Measurements from ENCODE around the gene BBS4. TPM values are rescaled to one million over a fixed set of nuclear protein-coding genes. Genes with fewer than 3 reads are reported as not detected.

BBS4 gene
- total RNA-seq, 4 donors from 2014 or later, result 6.8 to 38.5 (median 22.2) TPM

- Histone ChIP-seq H3K4me1 (no peaks in the 10 kb centered on the region), H3K4me3 (peak overlapping the region; percentile 70 to 76), H3K27ac (peak overlapping the region; percentile 75 to 87), H3K27me3 (no peaks in the 10 kb centered on the region), H3K9me3 (no peaks in the 10 kb centered on the region), H3K36me3 (no peaks in the 10 kb centered on the region)
- no peak for DNase-seq
- TF ChIP-seq POLR2A (IDR thresholded peaks at IDR 0.05), result no peak
- TF ChIP-seq, protein P1, sequence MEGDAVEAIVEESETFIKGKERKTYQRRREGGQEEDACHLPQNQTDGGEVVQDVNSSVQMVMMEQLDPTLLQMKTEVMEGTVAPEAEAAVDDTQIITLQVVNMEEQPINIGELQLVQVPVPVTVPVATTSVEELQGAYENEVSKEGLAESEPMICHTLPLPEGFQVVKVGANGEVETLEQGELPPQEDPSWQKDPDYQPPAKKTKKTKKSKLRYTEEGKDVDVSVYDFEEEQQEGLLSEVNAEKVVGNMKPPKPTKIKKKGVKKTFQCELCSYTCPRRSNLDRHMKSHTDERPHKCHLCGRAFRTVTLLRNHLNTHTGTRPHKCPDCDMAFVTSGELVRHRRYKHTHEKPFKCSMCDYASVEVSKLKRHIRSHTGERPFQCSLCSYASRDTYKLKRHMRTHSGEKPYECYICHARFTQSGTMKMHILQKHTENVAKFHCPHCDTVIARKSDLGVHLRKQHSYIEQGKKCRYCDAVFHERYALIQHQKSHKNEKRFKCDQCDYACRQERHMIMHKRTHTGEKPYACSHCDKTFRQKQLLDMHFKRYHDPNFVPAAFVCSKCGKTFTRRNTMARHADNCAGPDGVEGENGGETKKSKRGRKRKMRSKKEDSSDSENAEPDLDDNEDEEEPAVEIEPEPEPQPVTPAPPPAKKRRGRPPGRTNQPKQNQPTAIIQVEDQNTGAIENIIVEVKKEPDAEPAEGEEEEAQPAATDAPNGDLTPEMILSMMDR (IDR thresholded peaks at IDR 0.05), result no peak
- intact Hi-C loops (cut with DNase I; ENCODE audit: low total_unique reads), result no loop called here
Measured at GRCh38 chr15:72685301-72685924, 594 bp upstream of the BBS4 start.

GRCh38 chr15:72688697-72689096 is 2.7 kb downstream of the BBS4 start:
- H3K27me3 ChIP-seq, result no peaks in the 10 kb centered on the region
- H3K9me3 ChIP-seq, result no peaks in the 10 kb centered on the region
- no peak for DNase-seq
- H3K4me3 ChIP-seq, result no peak overlapping the region
- H3K27ac ChIP-seq, result no peak overlapping the region
- intact Hi-C loops (cut with DNase I; ENCODE audit: low total_unique reads), result no loop called here
- no peak for TF ChIP-seq POLR2A (IDR thresholded peaks at IDR 0.05)
- TF ChIP-seq, protein P1 (IDR thresholded peaks at IDR 0.05), result no peak
- no peaks in the 10 kb centered on the region for H3K4me1 ChIP-seq
- H3K36me3 ChIP-seq, result no peaks in the 10 kb centered on the region

DNA sequence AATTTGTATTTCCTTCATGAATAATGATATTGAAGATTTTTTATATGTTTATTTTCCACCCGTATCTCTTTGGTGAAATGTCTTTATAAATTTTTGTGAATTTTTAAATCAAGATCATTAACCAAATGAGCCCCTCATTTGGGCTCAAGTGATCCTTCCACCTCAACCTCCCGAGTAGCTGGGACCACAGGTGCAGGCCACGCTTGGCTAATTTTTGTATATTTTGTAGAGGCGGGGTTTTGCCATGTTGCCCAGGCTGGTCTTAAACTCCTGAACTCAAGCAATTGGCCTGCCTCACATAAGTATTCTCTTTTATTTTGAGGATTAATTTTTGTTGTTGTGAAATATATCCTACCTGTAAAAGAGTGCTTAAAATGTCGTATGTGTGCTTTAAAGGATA is 4.9 kb downstream of the BBS4 start:
- DNase-seq, result no peak
- Histone ChIP-seq H3K27ac (no peak overlapping the region), H3K9me3 (no peaks in the 10 kb centered on the region), H3K36me3 (no peaks in the 10 kb centered on the region), H3K4me3 (no peak overlapping the region), H3K27me3 (no peaks in the 10 kb centered on the region), H3K4me1 (no peaks in the 10 kb centered on the region)
- TF ChIP-seq, protein P1 (IDR thresholded peaks at IDR 0.05), result no peak
- no peak for TF ChIP-seq POLR2A (IDR thresholded peaks at IDR 0.05)
- intact Hi-C loops (cut with DNase I; ENCODE audit: low total_unique reads), result no loop called here

GRCh38 chr15:72698938-72699337 is 12.9 kb downstream of the BBS4 start:
- H3K36me3 ChIP-seq, result no peaks in the 10 kb centered on the region
- no peaks in the 10 kb centered on the region for H3K4me1 ChIP-seq
- no peak for TF ChIP-seq POLR2A (IDR thresholded peaks at IDR 0.05)
- TF ChIP-seq, protein P1 (IDR thresholded peaks at IDR 0.05), result no peak
- no peak for DNase-seq
- no peaks in the 10 kb centered on the region for H3K27me3 ChIP-seq
- no peak overlapping the region for H3K27ac ChIP-seq
- H3K9me3 ChIP-seq, result no peaks in the 10 kb centered on the region
- intact Hi-C loops (cut with DNase I; ENCODE audit: low total_unique reads), result no loop called here
- no peak overlapping the region for H3K4me3 ChIP-seq

DNA sequence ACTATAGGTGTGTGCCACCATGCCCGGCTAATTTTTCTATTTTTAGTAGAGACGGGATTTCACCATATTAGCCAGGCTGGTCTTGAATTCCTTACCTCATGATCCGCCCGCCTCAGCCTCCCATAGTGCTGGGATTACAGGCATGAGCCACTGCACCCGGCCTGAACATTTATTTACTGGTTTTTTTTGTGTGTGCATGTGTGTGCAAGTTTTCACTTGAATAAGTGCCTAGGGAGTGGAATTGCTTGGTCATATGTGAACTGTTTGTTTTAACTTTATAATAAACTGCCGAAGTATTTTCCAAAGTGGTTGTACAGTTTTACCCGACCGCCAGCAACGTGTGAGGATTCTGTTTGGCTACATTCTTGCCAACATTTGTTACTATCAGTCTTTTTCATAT is 14.1 kb downstream of the BBS4 start:
- no peak overlapping the region for H3K27ac ChIP-seq
- TF ChIP-seq, protein P1 (IDR thresholded peaks at IDR 0.05), result no peak
- TF ChIP-seq POLR2A (IDR thresholded peaks at IDR 0.05), result no peak

More for the DNA sequence above, 14.1 kb downstream of the BBS4 start:
- no peak for DNase-seq
- no peaks in the 10 kb centered on the region for H3K4me1 ChIP-seq
- intact Hi-C loops (cut with DNase I; ENCODE audit: low total_unique reads), result no loop called here
- H3K9me3 ChIP-seq, result no peaks in the 10 kb centered on the region
- no peaks in the 10 kb centered on the region for H3K36me3 ChIP-seq
- H3K27me3 ChIP-seq, result no peaks in the 10 kb centered on the region
- H3K4me3 ChIP-seq, result no peak overlapping the region
